8988T (cell line): ENCODE measurements around the gene KRT4.
"Not testable (repeated sequence)": the region's sequence is repeated elsewhere in the genome, so short reads cannot be mapped to it uniquely, and the experiment has no call there.

Experiments
- DNase-seq: peaks from one replicate; pipeline ENCODE4 v3.0.0; 2011

The KRT4 gene

DNA sequence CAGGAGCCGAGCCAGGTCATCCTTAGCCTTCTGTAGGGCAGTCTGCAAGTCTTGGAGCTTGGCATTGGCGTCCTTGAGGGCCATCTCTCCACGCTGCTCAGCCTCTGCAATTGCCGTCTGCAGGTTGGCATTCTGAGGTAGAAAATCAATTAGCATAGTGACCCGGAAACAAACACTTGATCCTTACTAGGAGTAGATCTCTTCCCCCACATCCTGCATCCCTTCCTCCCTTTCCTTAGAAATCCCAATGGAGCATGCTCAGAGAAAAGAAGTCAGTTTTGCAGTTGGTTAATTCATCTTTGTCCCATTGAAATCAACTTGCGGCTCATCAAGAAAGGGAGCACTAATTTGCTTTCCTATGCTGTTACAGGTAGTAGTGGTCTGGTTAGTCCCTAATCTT, 42.8 kb downstream of the KRT4 start:
- DNase-seq: no peak

DNA sequence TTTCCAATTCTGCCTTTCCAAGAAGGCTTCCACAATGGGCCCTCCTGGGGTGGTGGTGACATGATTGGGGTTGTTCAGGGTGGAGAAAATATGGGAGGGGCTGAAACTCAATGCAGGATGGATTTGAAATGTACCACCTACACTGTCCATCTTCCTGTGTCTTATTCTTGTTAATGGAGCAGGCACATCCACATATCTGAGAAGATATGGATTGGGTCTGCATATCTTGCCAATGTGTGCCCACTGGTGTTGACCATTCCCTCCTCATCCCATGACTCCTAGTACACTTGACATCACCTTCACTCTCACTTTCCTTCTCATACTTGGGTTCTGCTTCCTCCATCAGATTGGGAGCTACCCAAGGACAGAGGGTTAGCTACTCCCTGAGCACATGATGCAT, 44.0 kb downstream of the KRT4 start:
- DNase-seq: no peak

DNA sequence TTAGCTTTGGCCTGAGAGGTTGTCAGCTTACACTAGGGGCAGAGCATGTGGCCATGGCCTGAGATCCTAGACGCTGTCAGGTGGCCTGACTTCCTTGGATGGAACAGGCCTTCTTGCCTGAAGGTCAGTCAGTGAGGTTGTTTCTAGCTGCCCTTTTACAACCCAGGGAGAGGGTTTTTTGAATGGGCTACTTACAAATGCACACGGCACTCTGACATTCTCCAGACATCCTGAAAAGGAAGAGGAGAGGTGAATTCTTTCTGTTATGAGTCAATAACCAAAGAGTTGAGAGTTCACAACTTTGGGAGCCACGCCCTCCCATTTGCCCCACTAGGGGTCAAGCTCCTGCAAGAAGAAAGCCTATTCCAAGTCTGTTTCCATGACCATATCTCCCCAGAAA, 44.6 kb downstream of the KRT4 start:
- DNase-seq: no peak

DNA sequence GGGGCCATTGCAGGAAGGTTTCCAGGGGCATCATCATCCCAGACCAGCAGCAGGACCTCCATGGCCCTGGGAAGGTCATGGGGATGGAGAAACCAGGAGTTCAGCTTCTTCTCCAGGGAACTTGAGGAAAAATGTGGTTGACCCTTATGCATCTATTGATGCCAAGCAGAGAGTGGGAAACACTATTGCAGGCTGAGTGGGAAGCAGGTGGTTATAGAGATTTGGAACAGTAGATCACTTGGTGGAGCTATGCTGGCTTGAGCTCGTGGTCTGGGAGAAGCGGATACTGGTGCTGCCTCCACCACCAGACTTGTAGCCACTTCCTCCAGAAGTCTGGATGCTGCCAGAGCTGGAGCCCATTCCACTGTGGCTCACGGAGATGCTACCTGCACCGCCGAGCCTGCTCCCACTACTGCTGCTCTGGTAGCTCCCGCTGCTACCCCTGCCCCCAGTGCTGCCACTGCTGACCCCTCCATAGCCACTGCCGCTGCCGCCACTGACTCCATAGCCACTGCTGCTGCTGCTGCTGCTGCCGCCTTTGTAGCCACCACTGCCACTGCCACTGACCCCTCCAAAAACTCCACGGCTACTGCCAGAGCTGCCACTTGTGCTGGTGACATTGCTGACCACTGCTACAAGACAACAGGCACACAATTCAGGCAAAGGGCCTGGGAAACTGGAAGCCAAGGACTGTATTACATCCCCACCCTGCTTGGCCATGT, 45.3 kb downstream of the KRT4 start:
- DNase-seq: no peak

DNA sequence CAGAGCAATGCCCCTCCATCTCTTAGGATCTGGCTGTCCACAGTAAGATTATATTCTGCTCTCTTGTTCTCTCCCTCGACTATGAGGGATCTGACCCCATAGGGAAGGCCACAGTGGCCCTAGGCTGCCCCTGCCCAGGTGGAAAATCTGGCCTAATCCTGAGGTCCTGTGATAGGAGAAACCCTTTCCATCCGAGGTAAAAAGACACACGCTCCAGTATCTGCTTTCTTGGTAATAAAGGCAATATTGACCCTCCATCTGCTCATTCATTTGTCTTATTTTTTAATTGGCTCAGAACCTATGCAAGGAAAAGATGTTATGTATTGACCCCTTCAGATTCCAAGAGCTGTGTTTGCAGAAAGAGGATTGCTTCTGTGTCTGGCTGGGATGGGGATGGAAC, 46.5 kb downstream of the KRT4 start:
- DNase-seq: no peak

DNA sequence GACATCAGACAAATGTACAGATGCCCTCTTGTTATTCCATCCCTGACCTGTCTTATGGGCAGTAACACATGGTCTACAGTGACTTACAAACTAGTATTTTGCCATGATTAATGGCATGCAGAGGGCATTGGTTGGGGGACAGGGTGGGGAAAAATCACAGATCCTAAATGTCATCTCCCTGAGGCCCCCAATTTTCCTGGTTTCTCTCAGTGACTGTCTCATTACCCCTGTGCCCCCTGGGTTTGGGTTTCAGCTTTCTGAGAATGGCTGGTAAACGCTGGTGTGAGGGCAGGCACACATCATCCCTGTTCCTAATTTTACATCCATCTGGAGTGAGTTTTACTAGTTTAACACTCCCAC, 46.9 kb downstream of the KRT4 start:
- no peak for DNase-seq

DNA sequence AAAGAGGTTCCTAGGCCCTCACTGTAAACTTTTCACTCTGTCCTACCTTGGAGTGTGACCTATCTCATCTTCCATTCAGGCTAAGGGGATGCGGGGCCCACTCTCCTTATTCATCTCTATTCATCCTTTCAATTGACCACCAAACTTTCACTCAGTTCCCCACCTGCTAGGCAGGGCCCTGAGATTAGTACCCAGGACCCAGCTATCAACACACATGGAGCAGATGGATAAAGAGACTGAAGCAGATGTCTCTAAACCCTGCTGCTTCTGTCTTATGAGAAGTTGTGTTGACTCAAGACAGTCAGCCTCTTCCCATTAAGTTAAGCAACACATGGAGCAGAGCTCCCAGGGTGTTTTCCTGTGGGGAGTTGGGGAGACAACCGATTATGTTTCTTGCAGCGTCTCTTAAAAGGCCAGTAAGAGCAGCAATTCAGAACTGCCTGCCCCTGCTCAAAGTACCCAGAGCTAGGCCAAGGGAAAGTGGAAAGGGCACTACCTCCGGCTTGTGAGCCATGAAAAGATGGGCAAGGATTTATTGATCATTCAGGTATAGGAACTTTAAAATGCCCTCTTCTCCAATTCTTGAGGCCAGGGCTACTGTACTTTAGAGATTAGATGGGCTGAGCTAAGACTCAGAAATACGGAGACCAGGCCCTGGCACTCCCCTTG, 47.4 kb downstream of the KRT4 start:
- DNase-seq: no peak

DNA sequence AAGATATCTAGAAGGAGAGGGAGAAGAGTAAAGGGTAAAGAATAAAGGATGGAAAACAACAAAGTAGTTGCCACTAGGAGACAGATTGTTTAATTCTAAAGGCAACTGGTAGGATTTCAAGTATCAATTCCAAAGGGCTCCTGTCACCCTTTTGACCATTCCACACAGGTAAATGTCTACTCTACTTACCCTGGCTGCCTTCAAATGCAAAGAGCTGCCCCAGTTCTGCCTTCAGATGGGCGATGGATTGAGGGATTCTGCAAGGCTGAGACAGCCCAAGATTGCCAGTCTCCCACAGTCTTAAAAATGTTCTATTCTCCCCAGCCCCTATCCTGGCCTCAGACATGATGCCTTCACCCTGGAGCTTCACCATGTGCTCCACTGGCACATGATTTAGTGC, 48.2 kb downstream of the KRT4 start:
- DNase-seq: no peak

DNA sequence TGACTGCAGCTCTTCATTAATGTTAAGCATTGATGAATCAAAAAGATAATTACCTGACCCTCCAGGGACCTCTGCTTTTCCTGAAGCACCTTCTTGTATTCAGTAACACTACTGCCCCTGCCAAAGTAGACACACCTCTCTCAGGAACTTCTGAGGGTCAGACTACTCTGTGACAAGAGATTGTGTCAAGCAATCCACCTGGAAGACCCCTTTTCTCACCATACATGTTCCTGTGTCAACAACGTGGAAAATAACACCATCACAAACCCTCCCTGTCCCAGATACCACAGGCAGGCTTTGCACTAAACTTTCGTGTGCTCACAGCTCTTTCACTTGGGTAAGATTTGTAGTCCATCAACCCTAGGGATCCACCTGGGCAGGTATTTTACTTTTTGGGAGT, 49.9 kb downstream of the KRT4 start:
- DNase-seq: no peak

DNA sequence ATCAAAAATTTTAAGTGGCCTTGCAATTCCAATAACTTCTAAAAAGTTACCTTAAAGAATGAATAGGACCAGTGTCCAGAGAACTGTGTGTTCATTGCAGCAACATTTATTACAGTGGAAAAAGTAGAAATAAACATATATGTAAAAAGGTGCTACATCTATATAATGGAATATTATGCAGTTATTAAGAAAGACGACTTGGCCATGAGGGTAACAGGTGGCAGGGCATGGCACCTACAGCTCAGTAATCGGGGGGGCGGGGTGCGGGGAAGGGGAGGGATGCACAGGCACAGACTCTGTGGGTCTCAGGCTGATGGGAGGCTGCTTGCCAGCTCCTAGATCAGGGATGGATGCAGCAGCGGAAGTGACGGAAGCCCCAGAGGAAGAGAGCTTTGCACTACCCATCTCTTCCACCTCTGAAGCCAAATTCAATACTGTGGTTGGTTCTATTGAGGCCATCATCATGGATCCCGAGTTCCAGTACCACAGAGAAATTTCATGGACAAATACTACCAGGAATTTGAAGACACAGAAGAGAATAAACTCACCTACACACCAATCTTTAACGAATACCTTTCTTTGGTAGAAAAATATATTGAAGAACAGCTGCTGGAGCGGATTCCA, 50.8 kb downstream of the KRT4 start:
- no peak for DNase-seq

DNA sequence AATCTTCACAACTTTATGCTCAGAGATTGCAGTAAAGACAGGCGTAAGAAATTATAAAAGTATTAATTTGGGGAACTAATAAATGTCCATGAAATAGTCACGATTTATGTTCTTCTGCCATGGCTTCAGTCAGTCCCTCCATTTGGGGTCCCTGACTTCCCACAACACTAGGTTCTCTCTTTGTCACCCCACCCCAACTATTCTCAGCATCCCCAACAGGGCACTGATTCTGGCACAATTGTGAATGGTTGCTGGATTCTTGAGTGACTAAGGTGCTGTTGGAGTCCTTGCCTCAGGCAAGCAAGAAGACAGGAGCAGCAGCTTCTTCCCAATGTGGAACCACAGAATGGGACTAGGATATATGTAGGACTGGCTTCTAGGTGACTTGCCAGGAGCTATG, 52.1 kb downstream of the KRT4 start:
- DNase-seq: no peak

DNA sequence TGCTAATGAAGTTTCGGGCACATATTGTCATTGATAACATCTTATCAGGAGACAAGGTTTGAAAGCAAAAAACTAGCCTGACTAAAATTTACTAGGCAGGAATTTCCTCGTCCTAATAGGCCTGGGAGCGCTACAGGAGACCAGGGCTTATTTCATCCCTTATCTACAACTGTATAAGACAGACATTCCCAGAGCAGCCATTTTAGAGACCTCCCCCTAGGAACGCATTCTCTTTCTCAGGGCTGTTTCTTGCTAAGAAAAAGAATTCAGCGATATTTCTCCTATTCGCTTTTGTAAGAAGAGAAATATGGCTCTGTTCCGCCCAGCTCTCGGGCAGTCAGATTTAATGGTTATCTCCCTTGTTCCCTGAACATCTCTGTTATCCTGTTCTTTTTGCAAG, 52.7 kb downstream of the KRT4 start:
- DNase-seq: not testable (repeated sequence)

DNA sequence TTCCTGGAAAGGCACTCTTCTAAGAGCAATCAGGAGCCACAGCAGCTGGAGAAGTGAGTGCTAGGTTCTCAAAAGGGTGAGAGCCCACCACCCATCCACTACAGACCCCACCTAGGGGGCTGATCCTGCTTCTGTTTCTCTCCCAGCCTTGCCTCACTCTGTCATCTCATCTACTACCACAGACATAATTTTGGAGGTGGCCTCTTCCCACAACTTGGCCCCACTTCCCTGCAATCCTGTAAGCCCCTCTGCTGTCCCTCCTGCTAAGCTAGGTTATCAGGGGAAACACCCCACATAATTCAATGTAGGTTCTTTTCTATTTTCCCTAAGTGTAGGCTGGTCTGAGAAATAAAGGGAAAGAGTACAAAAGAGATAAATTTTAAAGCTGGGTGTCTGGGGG, 53.3 kb downstream of the KRT4 start:
- no peak for DNase-seq

DNA sequence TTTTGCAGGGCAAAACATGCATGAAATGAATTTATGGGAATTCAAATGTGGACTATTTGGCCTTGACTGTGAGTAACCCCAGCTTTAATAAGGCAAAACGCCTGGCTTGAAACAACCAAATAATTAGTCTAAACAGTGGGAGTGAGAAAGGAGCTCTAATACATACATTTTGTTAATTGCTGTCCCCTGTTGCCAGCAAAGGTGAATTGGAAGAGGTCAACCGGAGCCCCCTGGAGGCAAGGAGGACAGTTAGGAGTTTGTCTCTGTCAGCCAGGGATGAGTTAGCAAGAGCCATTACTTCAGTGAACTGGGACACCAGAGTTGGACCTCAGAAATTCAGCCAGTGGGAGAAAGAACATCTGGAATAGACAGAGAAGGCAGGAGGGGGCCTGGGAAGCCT, 54.2 kb downstream of the KRT4 start:
- no peak for DNase-seq

DNA sequence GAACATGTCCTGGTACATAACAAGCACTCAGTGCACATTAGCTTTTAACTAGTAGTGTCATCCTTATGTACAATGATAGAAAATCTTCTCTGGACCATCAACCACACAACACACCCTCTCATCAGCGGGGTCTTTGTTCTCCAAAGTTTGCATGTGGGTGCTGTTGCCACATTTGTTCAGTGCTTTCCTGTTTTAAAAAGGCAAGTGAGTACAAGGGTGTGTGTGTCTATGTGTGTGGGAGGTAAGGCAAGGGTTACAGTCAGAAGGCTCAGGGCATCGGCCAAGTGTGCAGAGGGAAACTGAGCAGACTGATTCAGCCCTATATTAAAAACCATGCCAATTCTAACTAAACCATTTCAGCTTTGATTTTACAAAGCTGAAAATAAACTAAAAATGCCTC, 54.7 kb downstream of the KRT4 start:
- DNase-seq: no peak

DNA sequence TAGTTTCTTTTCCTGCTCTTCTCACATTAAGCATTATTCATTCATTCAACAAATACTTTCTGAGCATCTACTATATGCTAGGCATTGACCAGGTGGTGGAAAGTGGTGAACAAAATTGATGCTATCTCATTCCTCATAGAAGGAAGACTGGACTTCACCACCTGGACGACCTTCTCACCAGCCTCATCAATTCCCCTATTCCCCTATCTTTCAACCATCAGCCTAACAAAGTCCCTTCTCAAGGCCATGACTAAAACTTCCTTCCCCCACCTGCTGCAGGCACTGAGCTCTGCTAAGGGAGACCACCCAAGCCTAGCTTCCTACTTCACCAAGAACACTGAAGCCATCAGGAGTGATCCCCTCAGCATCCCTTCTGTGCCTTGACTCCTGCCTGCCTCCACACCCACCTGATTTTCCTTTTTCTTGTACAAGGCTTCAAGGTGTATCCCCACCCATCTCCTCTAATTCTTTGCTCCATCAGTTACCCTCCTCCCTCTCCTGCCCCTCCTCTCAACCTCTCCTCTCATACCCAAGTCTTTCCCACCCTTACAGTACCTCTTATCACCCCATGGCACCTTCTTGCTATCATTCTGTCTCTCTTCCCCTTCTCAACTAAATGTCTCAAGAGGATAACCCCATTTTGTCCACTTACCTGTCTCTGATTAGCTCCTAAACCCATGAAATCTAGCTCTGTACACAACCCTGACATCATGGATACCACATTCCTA, 56.3 kb downstream of the KRT4 start:
- no peak for DNase-seq
